GM19463 (cell line): ENCODE measurements around the gene ZFP2.
A peak's percentile ranks its signal among the peaks of the same experiment; 100 is the strongest.
"Not testable (repeated sequence)": the region's sequence is repeated elsewhere in the genome, so short reads cannot be mapped to it uniquely, and the experiment has no call there.

ENCODE experiments used
- ATAC-seq: cut with Tn5 transposase; IDR thresholded peaks from one replicate; pipeline ENCODE4 v1.9.1; 2021; ENCODE audit warnings: mild to moderate bottlenecking, moderate library complexity; ENCODE audit not compliant: unreplicated experiment

The ZFP2 gene

DNA sequence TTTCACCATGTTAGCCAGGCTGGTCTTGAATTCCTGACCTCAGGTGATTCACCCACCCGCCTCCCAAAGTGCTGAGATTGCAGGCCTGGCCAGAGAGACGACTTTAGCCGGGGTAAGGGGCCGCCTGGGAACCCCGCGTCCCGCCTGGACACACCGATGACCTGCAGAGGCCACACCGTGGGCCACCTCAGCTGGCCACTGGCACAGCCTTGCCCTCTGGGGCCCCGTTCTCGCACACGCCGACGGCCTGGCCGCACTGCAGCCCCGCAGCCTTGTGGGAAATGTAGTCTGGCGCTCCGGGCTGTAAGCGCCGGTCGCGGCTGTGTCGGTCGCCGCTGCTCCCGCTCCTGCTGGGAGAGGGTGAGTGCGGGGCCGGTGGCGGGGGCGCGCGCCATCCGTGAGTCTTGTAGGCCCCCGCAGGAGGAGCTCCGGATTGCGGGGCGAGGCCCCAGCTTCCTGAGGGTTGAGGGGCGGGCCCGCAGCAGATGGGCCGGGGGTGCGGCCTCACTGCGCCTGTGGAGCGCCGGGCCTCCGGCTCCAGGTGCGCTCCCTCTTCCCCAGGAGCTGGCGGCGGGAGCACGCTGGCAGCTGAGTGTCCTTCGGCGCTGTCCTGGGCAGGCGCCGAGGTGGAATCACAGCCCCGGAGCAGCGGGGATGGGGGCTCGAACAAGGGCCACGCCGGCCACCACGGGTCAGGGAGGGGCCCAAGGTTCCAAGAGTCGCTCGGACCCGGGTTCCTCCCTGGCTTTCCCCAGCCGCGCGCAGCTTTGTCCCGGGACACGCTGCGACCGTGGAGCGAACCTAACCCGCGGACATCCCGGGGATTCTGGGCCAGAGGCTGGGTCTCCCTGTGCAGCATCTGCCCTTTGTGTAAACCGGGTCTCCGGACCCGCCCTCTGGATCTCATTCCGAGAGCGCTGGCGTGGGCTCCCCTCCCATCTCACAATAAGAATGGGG is at the start of gene ZFP2:
Gene ZFP2, plus strand, starts transcription at position 299 of the 957 bp plus-strand sequence. CDS start 35,401 bp downstream, outside the sequence.
- ATAC-seq = no peak

- no peak for ATAC-seq
These were observed 46.4 kb upstream of the ZFP2 start for GRCh38 chr5:178849316-178849715.

GRCh38 chr5:178851951-178852350 is 43.8 kb upstream of the ZFP2 start:
- ATAC-seq = no peak

- no peak for ATAC-seq
These were observed 41.4 kb upstream of the ZFP2 start for GRCh38 chr5:178854284-178854683.

- ATAC-seq = peak; percentile 97
These were observed 35.8 kb upstream of the ZFP2 start, which contains the start of gene ZNF354B for GRCh38 chr5:178859625-178860521. Gene ZNF354B (plus strand): TSS chr5:178859953. CDS start chr5:178861048, 1,095 bp downstream.

DNA sequence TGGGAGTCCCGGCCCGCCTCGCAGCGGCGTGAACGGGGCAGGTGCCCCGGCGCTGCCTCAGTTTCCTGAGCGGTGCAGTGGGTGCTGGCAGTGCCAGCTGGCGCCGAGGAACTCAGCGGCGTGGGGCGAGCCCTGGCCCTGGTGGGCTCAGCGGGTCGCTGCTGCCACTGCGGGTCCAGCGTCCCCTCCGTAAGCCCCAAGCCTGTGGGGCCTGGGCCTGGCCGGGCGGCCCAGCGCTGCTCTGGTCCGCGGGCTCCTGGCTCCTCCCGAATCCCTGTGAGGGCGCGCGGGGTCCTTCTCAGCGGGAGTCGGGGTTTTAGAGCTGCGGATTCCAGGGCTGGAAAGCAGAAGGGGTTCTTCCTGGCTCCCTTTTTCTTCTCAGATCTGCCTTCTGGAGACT is 35.1 kb upstream of the ZFP2 start:
- ATAC-seq = not testable (repeated sequence)

GRCh38 chr5:178861627-178862026 is 34.1 kb upstream of the ZFP2 start:
- no peak for ATAC-seq

DNA sequence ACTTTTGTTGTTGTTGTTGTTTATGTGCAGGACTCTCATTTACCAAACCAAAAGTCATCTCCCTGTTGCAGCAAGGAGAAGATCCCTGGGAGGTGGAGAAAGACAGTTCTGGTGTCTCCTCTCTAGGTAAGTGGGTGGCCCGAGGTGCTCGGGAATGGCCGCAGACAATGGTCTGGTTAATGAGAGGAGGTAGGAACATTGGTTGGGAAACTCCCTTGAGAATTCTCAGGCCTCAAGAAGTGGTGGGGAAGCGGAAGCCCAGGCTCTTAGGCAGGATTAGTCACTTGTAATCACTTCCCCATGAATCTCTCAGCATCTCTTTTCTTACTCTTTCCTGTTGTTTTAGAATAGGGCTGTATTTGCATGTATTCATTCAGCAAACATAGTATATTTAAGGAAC is 28.8 kb upstream of the ZFP2 start:
- no peak for ATAC-seq

DNA sequence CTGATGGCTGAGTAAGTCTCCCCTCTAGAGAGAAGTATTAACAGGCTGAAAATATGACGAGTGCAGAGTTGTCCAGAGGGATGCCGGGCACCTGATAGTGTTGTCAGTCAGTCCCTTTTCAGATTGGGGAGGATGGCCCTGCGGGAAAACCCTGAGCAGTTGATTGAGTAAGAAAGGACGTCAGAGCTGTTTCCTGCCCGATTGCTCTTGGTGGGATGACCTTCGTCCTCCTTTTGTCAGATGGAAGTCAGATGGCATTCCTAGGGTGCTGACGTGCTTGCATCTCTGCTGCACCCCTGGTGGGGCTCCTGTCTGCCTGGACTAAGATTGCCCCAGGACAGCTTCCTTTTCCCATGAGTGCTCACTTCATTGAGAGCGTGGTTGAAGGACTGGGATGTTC is 26.1 kb upstream of the ZFP2 start:
- no peak for ATAC-seq

DNA sequence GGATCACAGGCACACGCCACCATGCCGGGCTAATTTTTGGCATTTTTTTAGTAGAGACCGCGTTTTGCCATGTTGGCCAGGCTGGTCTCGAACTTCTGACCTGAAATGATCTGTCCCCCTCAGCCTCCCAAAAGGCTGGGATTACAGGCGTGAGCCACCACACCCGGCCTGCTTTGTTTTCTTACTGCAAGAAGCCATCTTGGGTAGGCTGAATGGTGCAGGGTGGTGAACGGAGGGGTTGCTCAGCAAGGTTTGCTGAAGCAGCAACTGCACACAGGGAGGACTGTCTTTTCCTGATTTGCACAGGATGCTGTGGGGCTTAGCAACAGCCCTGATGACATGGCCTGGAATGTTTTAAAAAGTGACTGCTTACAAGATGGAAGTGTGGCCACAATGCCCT is 25.3 kb upstream of the ZFP2 start:
- ATAC-seq = no peak

GRCh38 chr5:178872302-178872701 is 23.4 kb upstream of the ZFP2 start:
- no peak for ATAC-seq

- not testable (repeated sequence) for ATAC-seq
These were observed 12.5 kb upstream of the ZFP2 start for GRCh38 chr5:178883115-178883694.

DNA sequence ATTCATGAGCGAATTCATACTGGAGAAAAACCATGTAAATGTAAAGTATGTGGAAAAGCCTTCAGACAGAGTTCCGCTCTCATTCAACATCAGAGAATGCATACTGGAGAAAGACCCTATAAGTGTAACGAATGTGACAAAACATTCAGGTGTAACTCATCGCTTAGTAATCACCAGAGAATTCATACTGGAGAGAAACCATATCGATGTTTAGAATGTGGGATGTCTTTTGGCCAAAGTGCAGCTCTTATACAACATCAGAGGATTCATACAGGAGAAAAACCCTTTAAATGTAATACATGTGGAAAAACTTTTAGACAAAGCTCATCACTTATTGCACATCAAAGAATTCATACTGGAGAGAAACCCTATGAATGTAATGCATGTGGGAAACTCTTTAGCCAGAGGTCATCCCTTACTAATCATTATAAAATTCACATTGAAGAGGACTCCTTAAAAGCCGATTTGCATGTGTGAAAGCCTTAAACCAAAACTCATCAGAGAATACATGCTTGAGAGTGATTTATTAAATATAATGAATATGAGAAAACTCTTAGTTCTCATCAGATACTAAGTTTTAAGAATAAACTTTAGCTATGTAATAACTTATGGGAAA is 11.8 kb upstream of the ZFP2 start:
- ATAC-seq = no peak

- no peak for ATAC-seq
These were observed 3.6 kb downstream of the ZFP2 start for GRCh38 chr5:178899289-178899688.

GRCh38 chr5:178902849-178903248 is 7.1 kb downstream of the ZFP2 start:
- no peak for ATAC-seq

DNA sequence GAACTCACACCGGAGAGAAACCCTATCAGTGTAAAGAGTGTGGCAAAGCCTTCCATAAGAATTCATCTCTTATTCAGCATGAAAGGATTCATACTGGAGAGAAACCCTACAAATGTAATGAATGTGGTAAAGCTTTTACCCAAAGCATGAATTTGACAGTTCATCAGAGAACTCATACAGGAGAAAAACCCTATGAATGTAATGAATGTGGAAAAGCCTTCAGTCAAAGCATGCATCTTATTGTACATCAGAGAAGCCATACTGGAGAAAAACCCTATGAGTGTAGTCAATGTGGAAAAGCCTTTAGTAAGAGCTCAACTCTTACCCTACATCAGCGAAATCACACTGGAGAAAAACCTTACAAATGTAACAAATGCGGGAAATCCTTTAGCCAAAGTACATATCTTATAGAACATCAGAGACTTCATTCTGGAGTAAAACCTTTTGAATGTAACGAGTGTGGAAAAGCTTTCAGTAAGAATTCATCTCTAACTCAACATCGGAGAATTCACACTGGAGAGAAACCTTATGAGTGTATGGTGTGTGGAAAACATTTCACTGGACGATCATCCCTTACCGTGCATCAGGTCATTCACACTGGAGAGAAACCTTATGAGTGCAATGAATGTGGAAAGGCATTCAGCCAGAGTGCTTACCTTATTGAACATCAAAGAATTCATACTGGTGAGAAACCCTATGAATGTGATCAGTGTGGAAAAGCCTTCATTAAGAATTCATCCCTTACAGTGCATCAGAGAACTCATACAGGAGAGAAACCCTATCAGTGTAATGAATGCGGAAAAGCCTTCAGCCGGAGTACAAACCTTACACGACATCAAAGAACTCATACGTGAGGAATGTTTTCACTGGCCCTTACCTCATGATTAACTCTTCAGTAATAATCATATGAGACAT is 36.4 kb downstream of the ZFP2 start:
- ATAC-seq = no peak

GRCh38 chr5:178940569-178941360 is 45.1 kb downstream of the ZFP2 start, which contains the start of gene ZNF454:
Gene ZNF454 (plus strand): TSS chr5:178941198. CDS start chr5:178942792, 1,594 bp downstream.
- no peak for ATAC-seq

DNA sequence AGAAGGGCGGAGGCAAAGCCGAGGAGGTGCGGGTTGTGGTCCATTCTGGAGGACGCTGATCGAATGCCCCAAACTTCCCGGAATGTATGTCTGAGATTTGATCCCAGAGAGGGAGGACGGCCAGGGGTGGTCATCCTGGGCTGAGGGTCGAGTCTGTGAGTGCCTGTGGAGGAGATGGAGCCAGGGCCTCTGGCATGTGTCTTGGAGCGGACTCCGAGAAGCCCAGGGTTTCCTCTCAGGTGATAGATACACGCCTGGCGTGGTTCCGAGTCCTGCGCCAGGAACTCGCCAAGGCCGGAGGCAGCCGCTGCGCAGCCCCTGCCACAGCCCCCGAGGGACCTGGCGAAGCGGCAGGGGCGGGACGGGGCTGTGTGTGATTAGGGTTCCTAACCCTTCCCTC is 45.6 kb downstream of the ZFP2 start:
- no peak for ATAC-seq
